Liver (tissue), 9 donors: ENCODE data around the gene GPRC5D. TPM values are rescaled to one million over a fixed set of nuclear protein-coding genes. Genes with fewer than 3 reads are reported as not detected.

Source experiments
- DNase-seq: peaks from one replicate; pipeline ENCODE4 v3.0.0-alpha.2; 2017; ENCODE audit warnings: low spot score
- H3K27ac ChIP-seq, 2 donors: one replicate each; pipeline ENCODE4 v1.7.0; 2013; ENCODE audit warnings: inconsistent platforms in 2 of 2, low read length in 2 of 2, control low read depth in 1 of 2, low read depth in 1 of 2, mild to moderate bottlenecking in 1 of 2
- H3K27me3 ChIP-seq, 4 donors: one replicate each; pipeline versions ENCODE4 v1.6.1 to v1.7.0; 2013; ENCODE audit warnings: low read length in 3 of 4, inconsistent platforms in 1 of 4, mild to moderate bottlenecking in 1 of 4, moderate library complexity in 1 of 4; ENCODE audit not compliant: control insufficient read depth in 4 of 4, insufficient read depth in 4 of 4
- H3K36me3 ChIP-seq, 4 donors: one replicate each; pipeline versions ENCODE4 v1.6.1 to v1.7.0; 2013; ENCODE audit warnings: low read length in 3 of 4, mild to moderate bottlenecking in 3 of 4, low read depth in 1 of 4, moderate library complexity in 1 of 4; ENCODE audit not compliant: control insufficient read depth in 4 of 4, insufficient read depth in 3 of 4
- H3K4me1 ChIP-seq, 4 donors: one replicate each; pipeline versions ENCODE4 v1.6.1 to v1.7.0; 2013; ENCODE audit warnings: low read length in 3 of 4, mild to moderate bottlenecking in 3 of 4, moderate library complexity in 1 of 4; ENCODE audit not compliant: control insufficient read depth in 4 of 4, insufficient read depth in 4 of 4
- H3K4me3 ChIP-seq, 3 donors: one replicate each; pipeline versions ENCODE4 v1.6.1 to v1.7.0; 2013; ENCODE audit warnings: low read length in 3 of 3, control low read depth in 1 of 3, low read depth in 1 of 3, mild to moderate bottlenecking in 1 of 3
- H3K9ac ChIP-seq, 2 donors: one replicate each; pipeline ENCODE4 v1.7.0; 2013; ENCODE audit warnings: low read length in 2 of 2, mild to moderate bottlenecking in 2 of 2, moderate library complexity in 2 of 2, control low read depth in 1 of 2, low read depth in 1 of 2
- H3K9me3 ChIP-seq, 4 donors: one replicate each; pipeline versions ENCODE4 v1.6.1 to v1.7.0; 2013; ENCODE audit warnings: low read length in 3 of 4; ENCODE audit not compliant: control insufficient read depth in 4 of 4
- EGR1 ChIP-seq, 2 donors: IDR thresholded peaks; 2 replicates each; pipeline ENCODE4 v1.6.1; 2016 to 2018; ENCODE audit warnings: antibody characterized with exemption in 2 of 2, low read depth in 2 of 2
- FOXA1 ChIP-seq: IDR thresholded peaks from 2 replicates; pipeline ENCODE4 v1.6.1; 2016; ENCODE audit warnings: antibody characterized with exemption
- FOXA2 ChIP-seq: IDR thresholded peaks from 2 replicates; pipeline ENCODE4 v1.6.1; 2016; ENCODE audit warnings: antibody characterized with exemption
- GABPA ChIP-seq, 2 donors: IDR thresholded peaks in 1 of 2; conservative IDR thresholded peaks in 1 of 2; 2 replicates each; pipeline ENCODE4 v1.6.1; 2016; ENCODE audit warnings: antibody characterized with exemption in 2 of 2, mild to moderate bottlenecking in 1 of 2, moderate library complexity in 1 of 2
- HNF4A ChIP-seq, 2 donors: conservative IDR thresholded peaks; 2 replicates each; pipeline ENCODE4 v1.6.1; 2016; ENCODE audit warnings: antibody characterized with exemption in 2 of 2, mild to moderate bottlenecking in 2 of 2
- HNF4G ChIP-seq: IDR thresholded peaks from 2 replicates; pipeline ENCODE4 v1.6.1; 2016; ENCODE audit warnings: antibody characterized with exemption
- JUND ChIP-seq, 2 donors: IDR thresholded peaks; 2 replicates each; pipeline ENCODE4 v1.6.1; 2016; ENCODE audit warnings: antibody characterized with exemption in 2 of 2
- NR2F2 ChIP-seq: IDR thresholded peaks from 2 replicates; pipeline ENCODE4 v1.6.1; 2016; ENCODE audit warnings: antibody characterized with exemption
- RAD21 ChIP-seq, 2 donors: IDR thresholded peaks; 2 replicates each; pipeline ENCODE4 v1.6.1; 2016; ENCODE audit warnings: antibody characterized with exemption in 2 of 2, mild to moderate bottlenecking in 2 of 2
- RXRA ChIP-seq, 2 donors: IDR thresholded peaks; 2 replicates each; pipeline ENCODE4 v1.6.1; 2017 to 2018; ENCODE audit warnings: antibody characterized with exemption in 2 of 2, mild to moderate bottlenecking in 1 of 2
- SP1 ChIP-seq: IDR thresholded peaks from 2 replicates; pipeline ENCODE4 v1.6.1; 2018; ENCODE audit warnings: antibody characterized with exemption, mild to moderate bottlenecking
- TAF1 ChIP-seq: conservative IDR thresholded peaks from 2 replicates; pipeline ENCODE4 v1.6.1; 2016; ENCODE audit warnings: antibody characterized with exemption, mild to moderate bottlenecking
- YY1 ChIP-seq: IDR thresholded peaks from 2 replicates; pipeline ENCODE4 v1.6.1; 2016; ENCODE audit warnings: antibody characterized with exemption, mild to moderate bottlenecking
- WGBS: extraction: QIAGEN DNeasy Blood & Tissue Kit; methylation state at CpG from one replicate; pipeline ENCODE4 v1.1.7; 2013; 5-methylcytosine and 5-hydroxymethylcytosine counted together
- polyA plus RNA-seq, 2 donors: library from polyadenylated mRNA; stranded (reverse) in 1 of 2; unstranded in 1 of 2; fragments of 200-250 nt in 1 of 2; fragments of >200 nt in 1 of 2; fragmentation: Nextera tagmentation in 1 of 2; extraction: Ambion mirVana in 1 of 2; gene quantifications; one replicate each; pipeline versions ENCODE4 v1.2.1 to v1.2.3, GENCODE V29; 2013 to 2015
- total RNA-seq, 2 donors: library from RNA; depleted of rRNA; stranded (reverse); fragments of >200 nt; gene quantifications; one replicate each; pipeline ENCODE4 v1.2.3, GENCODE V29; 2014
- TF ChIP-seq, protein P1 (sequence below): IDR thresholded peaks from 2 replicates; pipeline ENCODE4 v1.6.1; 2016; ENCODE audit warnings: antibody characterized with exemption
- TF ChIP-seq, protein P2 (sequence below): fragments of 150-350 bp; IDR thresholded peaks from 2 replicates; pipeline ENCODE4 v1.5.1; 2017; ENCODE audit warnings: improper control_type of control experiment, low read depth, low read length; ENCODE audit not compliant: missing input control
- TF ChIP-seq, protein P3 (sequence below): IDR thresholded peaks from 2 replicates; pipeline ENCODE4 v1.6.1; 2016; ENCODE audit warnings: antibody characterized with exemption
- TF ChIP-seq, protein P4 (sequence below): IDR thresholded peaks from 2 replicates; pipeline ENCODE4 v1.6.1; 2016; ENCODE audit warnings: antibody characterized with exemption
- donor health status: healthy.
- donor health status: healthy.
- donor health status: healthy.
- donor health status: healthy.
- donor health status: healthy.

The GPRC5D gene
- total and polyA plus RNA-seq, 4 donors, result 0.13 to 0.17 TPM; not detected in 2

DNA sequence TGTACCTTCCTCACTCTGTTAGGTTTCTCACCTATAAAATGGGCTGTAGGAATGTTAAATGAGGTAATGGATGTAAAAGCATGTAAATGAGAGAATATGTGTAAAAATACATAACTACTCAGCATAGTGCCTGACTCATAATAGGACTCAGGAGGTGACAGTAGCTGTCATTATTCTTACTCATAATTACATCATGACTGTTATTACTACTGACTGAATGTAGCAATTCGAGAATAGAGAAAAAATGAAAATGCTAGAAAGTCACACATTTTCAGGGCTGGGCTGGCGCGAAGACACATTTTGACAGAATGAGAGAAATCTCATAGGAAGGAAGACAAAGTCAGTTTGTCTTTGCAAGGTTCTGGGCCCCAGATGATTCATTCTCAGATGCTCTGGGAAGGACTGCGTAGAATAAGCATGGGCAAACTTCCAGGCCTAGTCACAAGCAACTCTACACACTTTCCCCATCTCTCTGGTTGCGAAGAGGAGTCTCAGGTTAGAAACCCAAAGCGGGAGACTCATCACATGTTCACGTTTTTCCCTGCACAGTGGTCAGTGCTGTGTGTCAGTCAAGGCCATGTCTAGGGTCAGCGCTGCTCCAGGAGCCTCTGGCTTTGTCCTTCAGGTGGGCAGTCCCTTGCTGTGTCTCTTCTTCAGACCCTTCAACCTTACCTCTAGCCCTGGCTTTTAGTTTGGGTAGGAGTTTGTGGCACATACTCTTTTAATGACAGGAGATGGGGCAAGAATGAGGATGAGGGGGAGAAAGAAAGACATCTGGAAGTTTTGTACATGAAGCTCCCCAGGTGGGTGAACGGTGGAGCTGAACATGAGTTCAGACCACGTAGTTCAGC is 52.2 kb downstream of the GPRC5D start (continued):
- TF ChIP-seq EGR1 (IDR thresholded peaks at IDR 0.05; ENCODE audit: low read depth in 2 of 2), result no peak

DNA sequence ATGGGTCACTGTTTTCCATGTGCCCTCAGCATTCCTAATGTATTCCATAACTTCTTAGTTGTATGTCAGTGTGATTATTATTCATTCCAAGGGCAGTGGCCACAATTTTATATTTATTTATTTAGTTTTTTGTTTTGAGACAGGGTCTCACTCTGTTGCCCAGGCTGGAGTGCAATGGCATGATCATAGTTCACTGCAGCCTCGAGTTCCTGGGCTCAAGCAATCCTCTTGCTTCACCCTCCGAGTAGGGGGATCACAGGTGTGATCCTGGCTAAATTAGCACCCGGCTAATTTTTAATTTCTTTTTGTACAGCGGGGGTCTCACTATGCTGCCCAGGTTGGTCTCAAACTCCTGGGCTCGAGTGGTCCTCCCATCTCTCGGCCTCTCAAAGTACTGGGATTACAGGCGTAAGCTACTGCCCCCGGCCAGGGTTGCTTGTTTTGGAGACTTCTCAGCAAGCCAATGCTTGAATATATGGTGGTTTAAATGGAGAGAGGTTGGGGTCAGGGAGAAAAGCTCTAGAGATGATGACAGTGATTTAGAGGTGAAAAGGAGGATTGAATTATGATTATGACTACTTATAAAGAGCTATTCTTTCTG is 53.0 kb downstream of the GPRC5D start:
- no peak for DNase-seq
- TF ChIP-seq, protein P1, sequence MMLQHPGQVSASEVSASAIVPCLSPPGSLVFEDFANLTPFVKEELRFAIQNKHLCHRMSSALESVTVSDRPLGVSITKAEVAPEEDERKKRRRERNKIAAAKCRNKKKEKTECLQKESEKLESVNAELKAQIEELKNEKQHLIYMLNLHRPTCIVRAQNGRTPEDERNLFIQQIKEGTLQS, result no peak
- TF ChIP-seq, protein P2, sequence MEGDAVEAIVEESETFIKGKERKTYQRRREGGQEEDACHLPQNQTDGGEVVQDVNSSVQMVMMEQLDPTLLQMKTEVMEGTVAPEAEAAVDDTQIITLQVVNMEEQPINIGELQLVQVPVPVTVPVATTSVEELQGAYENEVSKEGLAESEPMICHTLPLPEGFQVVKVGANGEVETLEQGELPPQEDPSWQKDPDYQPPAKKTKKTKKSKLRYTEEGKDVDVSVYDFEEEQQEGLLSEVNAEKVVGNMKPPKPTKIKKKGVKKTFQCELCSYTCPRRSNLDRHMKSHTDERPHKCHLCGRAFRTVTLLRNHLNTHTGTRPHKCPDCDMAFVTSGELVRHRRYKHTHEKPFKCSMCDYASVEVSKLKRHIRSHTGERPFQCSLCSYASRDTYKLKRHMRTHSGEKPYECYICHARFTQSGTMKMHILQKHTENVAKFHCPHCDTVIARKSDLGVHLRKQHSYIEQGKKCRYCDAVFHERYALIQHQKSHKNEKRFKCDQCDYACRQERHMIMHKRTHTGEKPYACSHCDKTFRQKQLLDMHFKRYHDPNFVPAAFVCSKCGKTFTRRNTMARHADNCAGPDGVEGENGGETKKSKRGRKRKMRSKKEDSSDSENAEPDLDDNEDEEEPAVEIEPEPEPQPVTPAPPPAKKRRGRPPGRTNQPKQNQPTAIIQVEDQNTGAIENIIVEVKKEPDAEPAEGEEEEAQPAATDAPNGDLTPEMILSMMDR, result no peak
- TF ChIP-seq JUND (IDR thresholded peaks at IDR 0.05) (no peak), RAD21 (IDR thresholded peaks at IDR 0.05) (no peak), YY1 (no peak), GABPA (IDR thresholded peaks at IDR 0.05 in 1 of 2, conservative IDR thresholded peaks at IDR 0.05 in 1 of 2) (no peak)
- H3K27ac ChIP-seq, result no peak overlapping the region
- H3K36me3 ChIP-seq, result no peaks in the 10 kb centered on the region
- 86% methylated on average over 8 of the region's 8 CpGs for WGBS
- H3K4me3 ChIP-seq, result no peak overlapping the region
- no peaks in the 10 kb centered on the region for H3K9me3 ChIP-seq
- no peaks in the 10 kb centered on the region for H3K4me1 ChIP-seq
- no peak overlapping the region for H3K9ac ChIP-seq
- H3K27me3 ChIP-seq, result peaks cover 0 to 11% (median 0%) of the 10 kb centered on the region in 4 donors

DNA sequence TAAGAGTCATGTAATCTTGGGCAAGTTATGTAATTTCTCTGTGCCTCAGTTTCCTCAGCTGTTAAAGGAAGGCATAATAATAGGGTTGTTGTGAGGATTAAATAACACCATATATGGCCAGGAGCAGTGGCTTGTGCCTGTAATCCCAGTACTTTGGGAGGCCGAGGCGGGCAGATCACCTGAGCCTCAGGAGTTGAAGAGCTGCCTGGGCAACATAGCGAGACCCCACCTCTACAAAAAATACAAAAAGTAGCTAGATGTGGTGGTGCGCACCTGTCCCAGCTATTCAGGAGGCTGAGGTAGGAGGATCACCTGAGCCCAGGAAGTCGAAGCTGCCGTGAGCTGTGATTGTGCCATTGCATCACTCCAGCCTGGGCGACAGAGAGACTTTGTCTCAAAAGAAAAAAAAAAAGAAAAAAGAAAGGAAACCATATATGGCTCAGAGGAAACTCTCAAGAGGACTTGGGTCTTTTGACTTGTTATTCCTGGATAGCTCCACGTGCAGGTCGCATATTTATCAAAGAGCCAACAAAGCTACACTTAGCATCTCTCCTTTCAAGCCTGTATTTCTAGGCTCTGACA is 53.7 kb downstream of the GPRC5D start:
- Histone ChIP-seq H3K27ac (no peak overlapping the region), H3K27me3 (peaks cover 0 to 11% (median 0%) of the 10 kb centered on the region in 4 donors)
- 86% methylated on average over 9 of the region's 9 CpGs for WGBS

DNA sequence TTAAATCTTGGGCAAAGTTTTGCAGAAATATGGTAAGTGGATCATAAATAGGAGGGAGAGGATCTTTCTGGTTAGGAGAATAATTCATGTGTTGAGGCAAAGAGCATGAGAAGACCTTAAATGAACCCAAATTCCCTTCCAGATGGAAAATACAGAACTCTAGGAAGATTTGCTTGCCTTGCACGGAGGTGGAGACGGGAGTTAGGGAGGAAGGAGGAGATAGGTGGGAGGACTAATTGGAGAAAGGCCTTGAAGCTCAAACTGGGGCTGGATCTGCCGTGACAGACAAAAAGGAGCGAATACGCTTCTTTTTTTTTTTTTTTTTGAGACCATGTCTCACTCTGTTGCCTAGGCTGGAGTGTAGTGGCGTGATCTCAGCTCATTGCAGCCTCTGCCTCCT is 54.7 kb downstream of the GPRC5D start:
- Histone ChIP-seq H3K4me1 (no peaks in the 10 kb centered on the region), H3K27me3 (peaks cover 0 to 15% (median 0%) of the 10 kb centered on the region in 4 donors), H3K27ac (no peak overlapping the region), H3K9me3 (no peaks in the 10 kb centered on the region), H3K36me3 (no peaks in the 10 kb centered on the region), H3K4me3 (no peak overlapping the region), H3K9ac (no peak overlapping the region)
- no peak for DNase-seq
- TF ChIP-seq FOXA2, result no peak
- TF ChIP-seq GABPA (IDR thresholded peaks at IDR 0.05 in 1 of 2, conservative IDR thresholded peaks at IDR 0.05 in 1 of 2), result no peak
- TF ChIP-seq RAD21 (IDR thresholded peaks at IDR 0.05), result no peak
- no peak for TF ChIP-seq YY1
- TF ChIP-seq NR2F2, result no peak
- TF ChIP-seq, protein P1, result no peak
- no peak for TF ChIP-seq EGR1 (IDR thresholded peaks at IDR 0.05; ENCODE audit: low read depth in 2 of 2)
- no peak for TF ChIP-seq SP1
- TF ChIP-seq FOXA1, result no peak
- TF ChIP-seq JUND (IDR thresholded peaks at IDR 0.05), result no peak
- no peak for TF ChIP-seq RXRA (IDR thresholded peaks at IDR 0.05)
- no peak for TF ChIP-seq HNF4G
- TF ChIP-seq, protein P3, sequence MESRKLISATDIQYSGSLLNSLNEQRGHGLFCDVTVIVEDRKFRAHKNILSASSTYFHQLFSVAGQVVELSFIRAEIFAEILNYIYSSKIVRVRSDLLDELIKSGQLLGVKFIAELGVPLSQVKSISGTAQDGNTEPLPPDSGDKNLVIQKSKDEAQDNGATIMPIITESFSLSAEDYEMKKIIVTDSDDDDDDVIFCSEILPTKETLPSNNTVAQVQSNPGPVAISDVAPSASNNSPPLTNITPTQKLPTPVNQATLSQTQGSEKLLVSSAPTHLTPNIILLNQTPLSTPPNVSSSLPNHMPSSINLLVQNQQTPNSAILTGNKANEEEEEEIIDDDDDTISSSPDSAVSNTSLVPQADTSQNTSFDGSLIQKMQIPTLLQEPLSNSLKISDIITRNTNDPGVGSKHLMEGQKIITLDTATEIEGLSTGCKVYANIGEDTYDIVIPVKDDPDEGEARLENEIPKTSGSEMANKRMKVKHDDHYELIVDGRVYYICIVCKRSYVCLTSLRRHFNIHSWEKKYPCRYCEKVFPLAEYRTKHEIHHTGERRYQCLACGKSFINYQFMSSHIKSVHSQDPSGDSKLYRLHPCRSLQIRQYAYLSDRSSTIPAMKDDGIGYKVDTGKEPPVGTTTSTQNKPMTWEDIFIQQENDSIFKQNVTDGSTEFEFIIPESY, result no peak
- TF ChIP-seq TAF1, result no peak
- TF ChIP-seq, protein P4, sequence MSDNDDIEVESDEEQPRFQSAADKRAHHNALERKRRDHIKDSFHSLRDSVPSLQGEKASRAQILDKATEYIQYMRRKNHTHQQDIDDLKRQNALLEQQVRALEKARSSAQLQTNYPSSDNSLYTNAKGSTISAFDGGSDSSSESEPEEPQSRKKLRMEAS, result no peak
- no peak for TF ChIP-seq HNF4A (conservative IDR thresholded peaks at IDR 0.05)
- WGBS, result 78% methylated on average over 6 of the region's 6 CpGs

More for the DNA sequence above, 53.7 kb downstream of the GPRC5D start:
- Histone ChIP-seq H3K4me1 (no peaks in the 10 kb centered on the region), H3K36me3 (no peaks in the 10 kb centered on the region), H3K4me3 (no peak overlapping the region), H3K9me3 (no peaks in the 10 kb centered on the region), H3K9ac (no peak overlapping the region)
- DNase-seq, result no peak
- TF ChIP-seq EGR1 (IDR thresholded peaks at IDR 0.05; ENCODE audit: low read depth in 2 of 2), result no peak
- no peak for TF ChIP-seq GABPA (IDR thresholded peaks at IDR 0.05 in 1 of 2, conservative IDR thresholded peaks at IDR 0.05 in 1 of 2)
- TF ChIP-seq, protein P1, result no peak
- no peak for TF ChIP-seq SP1
- no peak for TF ChIP-seq FOXA1
- no peak for TF ChIP-seq HNF4A (conservative IDR thresholded peaks at IDR 0.05)
- TF ChIP-seq RAD21 (IDR thresholded peaks at IDR 0.05), result no peak
- TF ChIP-seq FOXA2, result no peak
